ENCODE data around the gene METTL18. TPM values are rescaled to one million over a fixed set of nuclear protein-coding genes. Genes with fewer than 3 reads are reported as not detected.

The METTL18 gene
- total RNA-seq, 1 donor from 2014 or later: 2.0 TPM

- ATAC-seq: no peak
- DNase-seq (ENCODE audit: low spot score): no peak
These were observed 7.7 kb downstream of the METTL18 start for GRCh38 chr1:169786974-169787373.

- DNase-seq (ENCODE audit: low spot score): no peak
- ATAC-seq: no peak
These were observed 9.4 kb downstream of the METTL18 start for GRCh38 chr1:169785267-169785666.

GRCh38 chr1:169784102-169784501, 10.6 kb downstream of the METTL18 start:
- DNase-seq (ENCODE audit: low spot score) (no peak), ATAC-seq (no peak)

DNA sequence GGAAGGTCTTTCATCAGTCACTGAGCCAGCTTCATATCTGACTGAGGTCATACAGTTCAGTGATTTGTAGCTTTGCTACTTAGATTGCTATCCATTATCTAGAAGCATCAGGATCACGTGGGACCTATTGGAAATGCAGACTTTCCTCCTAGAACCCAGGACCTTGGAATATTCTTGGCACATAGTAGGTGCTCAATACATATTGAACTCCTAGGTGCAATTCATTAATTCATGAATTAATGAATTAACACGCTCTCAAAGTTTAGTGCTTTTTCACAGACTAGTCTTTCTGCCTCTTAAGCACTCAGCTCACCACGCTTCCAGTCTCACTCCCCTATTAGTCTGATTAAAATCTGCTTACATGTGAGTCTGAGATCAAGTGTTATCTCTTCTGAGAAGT, 12.1 kb downstream of the METTL18 start:
- ATAC-seq: no peak
- no peak for DNase-seq (ENCODE audit: low spot score)

GRCh38 chr1:169779970-169780369, 14.7 kb downstream of the METTL18 start:
- ATAC-seq (no peak), DNase-seq (ENCODE audit: low spot score) (no peak)

GRCh38 chr1:169779150-169779549, 15.6 kb downstream of the METTL18 start:
- ATAC-seq (no peak), DNase-seq (ENCODE audit: low spot score) (no peak)

GRCh38 chr1:169776440-169776839, 18.3 kb downstream of the METTL18 start:
- DNase-seq (ENCODE audit: low spot score) (no peak), ATAC-seq (no peak)

- DNase-seq (ENCODE audit: low spot score) (no peak), ATAC-seq (peak; percentile 52)
These were observed 26.5 kb downstream of the METTL18 start for GRCh38 chr1:169768161-169768560.

- DNase-seq (ENCODE audit: low spot score) (no peak), ATAC-seq (peak; percentile 84)
These were observed 29.0 kb downstream of the METTL18 start for GRCh38 chr1:169765580-169766331.

DNA sequence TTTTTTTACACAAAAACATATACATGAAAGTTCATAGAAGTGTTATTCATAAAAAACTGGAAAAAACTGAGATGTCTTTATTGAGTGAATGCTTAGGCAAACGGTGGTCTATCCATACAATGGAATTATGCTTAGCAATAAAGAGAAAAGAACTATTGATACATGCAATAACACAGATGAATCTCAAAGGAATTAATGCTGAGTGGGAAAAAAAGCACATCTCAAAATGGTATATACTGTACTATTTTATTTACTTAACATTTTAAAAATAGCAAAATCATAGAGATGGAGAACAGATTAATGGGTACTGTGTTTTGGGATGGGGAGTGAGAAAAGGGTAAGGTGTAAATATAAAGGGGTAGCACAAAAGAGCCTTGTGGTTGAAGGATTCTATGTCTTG, 29.8 kb downstream of the METTL18 start:
- no peak for ATAC-seq
- DNase-seq (ENCODE audit: low spot score): no peak

DNA sequence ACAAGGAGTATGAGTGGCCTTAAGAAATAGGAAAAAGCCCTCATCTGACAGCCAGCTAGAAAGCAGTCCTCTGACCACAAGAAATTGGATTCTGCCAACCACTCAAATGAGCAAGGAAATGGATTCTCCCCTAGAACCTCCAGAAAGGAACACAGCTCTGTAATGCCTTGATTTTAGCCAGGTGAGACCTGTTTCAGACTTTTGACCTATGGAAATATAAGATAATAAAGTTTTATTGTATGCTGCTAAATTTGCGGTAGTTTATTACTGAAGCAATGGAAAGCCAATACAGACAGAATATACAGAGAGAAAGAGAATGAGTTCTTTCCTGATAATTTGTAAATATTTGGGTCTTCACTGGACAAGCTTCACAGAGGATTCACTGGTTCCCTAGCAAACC, 32.0 kb downstream of the METTL18 start:
- no peak for DNase-seq (ENCODE audit: low spot score)
- no peak for ATAC-seq

- DNase-seq (ENCODE audit: low spot score): no peak
These were observed 35.7 kb downstream of the METTL18 start for GRCh38 chr1:169759038-169759437.

DNA sequence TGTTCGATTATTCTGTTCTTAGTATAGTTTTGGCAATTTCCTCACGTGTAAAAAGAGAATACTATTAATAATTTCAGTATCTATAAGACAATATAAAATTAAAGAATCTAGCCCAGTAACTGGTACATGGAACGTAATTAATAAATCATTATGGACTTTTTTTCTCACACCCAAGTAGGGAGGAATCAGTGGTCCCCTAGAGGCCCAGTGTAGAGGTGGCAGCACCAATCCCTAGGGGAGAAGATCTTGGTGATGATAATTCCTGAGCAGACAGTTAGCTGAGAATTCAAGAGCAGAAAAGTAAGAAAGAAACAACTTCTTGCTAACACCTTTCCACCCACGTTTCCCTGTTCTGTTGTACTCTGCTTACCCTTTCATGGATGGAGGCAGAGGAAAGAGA, 41.2 kb downstream of the METTL18 start:
- ATAC-seq: no peak

More at GRCh38 chr1:169759038-169759437, 35.7 kb downstream of the METTL18 start:
- ATAC-seq: no peak

DNA sequence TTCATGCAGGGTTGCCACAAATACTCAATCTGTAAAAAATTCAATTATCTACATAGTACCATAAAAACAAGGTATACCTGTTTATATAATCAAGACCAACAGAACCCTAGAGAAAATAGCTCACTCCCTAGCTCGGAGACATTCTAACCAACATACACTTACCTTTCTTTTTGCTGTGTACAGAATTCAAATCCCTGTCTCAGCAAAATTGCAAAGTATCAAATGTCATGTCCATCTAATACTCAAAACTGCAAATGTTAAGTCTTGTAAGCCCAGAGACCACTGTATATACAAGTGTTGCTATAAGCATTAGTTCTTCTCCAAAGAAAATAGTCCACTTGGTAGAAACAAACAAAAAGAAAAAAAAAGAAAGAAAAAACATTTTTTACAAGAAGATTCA, 44.7 kb downstream of the METTL18 start:
- no peak for DNase-seq (ENCODE audit: low spot score)
- no peak for ATAC-seq

More for the DNA sequence above, 41.2 kb downstream of the METTL18 start:
- no peak for DNase-seq (ENCODE audit: low spot score)

- DNase-seq (ENCODE audit: low spot score): no peak
- ATAC-seq: no peak
These were observed 48.2 kb downstream of the METTL18 start for GRCh38 chr1:169746550-169746949.

DNA sequence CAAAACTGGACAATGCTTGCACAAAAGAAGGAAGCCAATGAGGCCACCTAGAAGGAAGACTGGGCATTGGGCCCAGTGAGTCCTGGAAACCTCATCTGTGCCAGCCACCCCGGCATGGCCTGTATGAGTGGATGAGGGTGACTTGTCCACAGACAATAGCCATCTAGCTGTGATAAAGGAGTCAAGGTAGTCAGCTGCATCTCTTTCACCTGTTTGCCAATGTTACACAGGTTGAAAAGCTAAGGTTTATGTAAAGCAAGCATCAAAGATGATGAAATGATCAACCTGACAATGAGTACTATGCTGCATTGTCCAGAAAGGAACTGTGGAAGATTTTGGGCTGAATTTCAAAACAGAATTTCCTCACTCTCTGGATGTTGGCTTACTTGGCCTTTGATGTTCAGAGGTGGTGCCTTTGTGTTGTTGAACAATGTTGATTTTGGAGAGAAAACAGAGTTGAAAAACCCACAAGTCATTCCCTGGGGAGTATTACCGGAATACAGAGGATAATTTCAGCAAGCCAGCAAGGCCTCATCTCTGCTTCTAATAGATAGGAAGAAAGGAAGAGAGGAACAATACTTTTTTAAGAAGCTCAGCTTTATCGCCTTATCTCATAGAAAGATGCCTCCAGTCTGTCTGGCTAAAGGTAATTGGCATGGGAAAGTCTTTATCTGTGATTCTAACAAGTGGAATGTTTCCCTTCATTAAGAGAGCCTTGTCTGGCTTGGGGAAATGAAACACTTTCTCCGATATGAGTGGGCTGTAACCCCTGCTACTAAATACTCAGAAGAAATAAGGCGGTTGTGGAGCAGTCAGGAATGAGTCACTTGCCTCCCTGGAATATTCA, 49.5 kb downstream of the METTL18 start:
- ATAC-seq: peak; percentile 92
- peak; percentile 77 for DNase-seq (ENCODE audit: low spot score)

Other genes starting within 250 kb of the METTL18 start
- 174 TPM for gene F5, start 208.4 kb downstream of the METTL18 start, total RNA-seq
- 0.78 TPM for gene SELP, start 164.8 kb downstream of the METTL18 start, total RNA-seq
- 1.9 TPM for gene SELL, start 83.3 kb downstream of the METTL18 start, total RNA-seq
- 0.93 TPM for gene SELE, start 60.8 kb downstream of the METTL18 start, total RNA-seq
- 7.5 TPM for gene SCYL3, start 99.0 kb upstream of the METTL18 start, total RNA-seq